K562 (cell line): Measurements from ENCODE around the gene UNC50. TPM values are rescaled to one million over a fixed set of nuclear protein-coding genes. Genes with fewer than 3 reads are reported as not detected.

Experiments
- ATAC-seq: fragments of 200-7000 bp; cut with Tn5 transposase; 3 replicates; pipeline ENCODE4 v1.9.1; 2020; ENCODE audit warnings: moderate library complexity
- BruUV-seq: library from RNA; stranded (reverse); fragments of 400-500 nt; replicated peaks from 2 replicates; lab custom pipeline; 2021; lab: Mats Ljungman, UMichigan
- CTCF ChIA-PET: fragments of 300-600 bp; formaldehyde crosslinking; extraction: SDS; loops from one replicate; lab custom pipeline; 2021; ENCODE audit warnings: low intra/inter-chr PET ratio; lab: Yijun Ruan, JAX
- POLR2A ChIA-PET: fragments of 300-600, 350-650 bp; sonication (Branson Sonifier 250); formaldehyde crosslinking; extraction: SDS; loops from one replicate; lab custom pipeline; 2021; ENCODE audit warnings: antibody characterized with exemption, inconsistent platforms; lab: Yijun Ruan, JAX
- DNase-seq, 4 experiments: peaks; one replicate each; pipeline versions ENCODE4 v3.0.0 to v3.0.0-alpha.2; 2011 to 2018; ENCODE audit warnings: low spot score in 3 of 4, mixed read lengths in 3 of 4; ENCODE audit errors: extremely low read depth in 1 of 4
- FAIRE-seq: peaks from 2 replicates; lab custom pipeline; 2011; peaks lifted over from hg19 to GRCh38; lab: Jason Lieb, UNC
- H2AFZ ChIP-seq: 2 replicates; pipeline ENCODE4 v1.6.0; 2011; ENCODE audit warnings: low read depth, low read length, control low read depth, inconsistent platforms
- H3K27ac ChIP-seq: fragments of 200-600 bp; 3 replicates; pipeline ENCODE4 v1.8.0; 2011; ENCODE audit warnings: low read depth, mild to moderate bottlenecking, control low read depth, inconsistent platforms, low read length, moderate library complexity, mixed read lengths; ENCODE audit errors: extremely low read depth
- H3K27me3 ChIP-seq, 2 experiments: fragments of 300-600 bp in 1 of 2; 2 replicates in 1 of 2; 3 replicates in 1 of 2; pipeline versions ENCODE4 v1.6.0 to v1.8.0; 2011; ENCODE audit warnings: inconsistent platforms in 2 of 2, low read length in 2 of 2, mild to moderate bottlenecking in 1 of 2, mixed read lengths in 1 of 2, moderate library complexity in 1 of 2; ENCODE audit not compliant: control insufficient read depth in 2 of 2, insufficient read depth in 2 of 2
- H3K36me3 ChIP-seq: fragments of 300-600 bp; 3 replicates; pipeline ENCODE4 v1.8.0; 2011; ENCODE audit warnings: mild to moderate bottlenecking, low read length, inconsistent platforms; ENCODE audit not compliant: control insufficient read depth, insufficient read depth
- H3K4me1 ChIP-seq, 2 experiments: fragments of 200-600 bp in 1 of 2; replicated peaks in 1 of 2; 2 replicates in 1 of 2; 3 replicates in 1 of 2; pipeline versions ENCODE4 v1.5.1 to v1.8.0; 2011; ENCODE audit warnings: inconsistent platforms in 2 of 2, low read length in 2 of 2, mild to moderate bottlenecking in 1 of 2, mixed read lengths in 1 of 2, moderate library complexity in 1 of 2; ENCODE audit not compliant: control insufficient read depth in 2 of 2, insufficient read depth in 2 of 2
- H3K4me2 ChIP-seq: 2 replicates; pipeline ENCODE4 v1.6.1; 2011; ENCODE audit warnings: low read length, control low read depth, inconsistent platforms, mixed read lengths; ENCODE audit not compliant: insufficient read depth
- H3K4me3 ChIP-seq: fragments of 200-600 bp; sonication (generic), shearing (Covaris generic); 2 replicates; pipeline ENCODE4 v1.5.1; 2016; ENCODE audit warnings: control low read depth, inconsistent platforms
- H3K79me2 ChIP-seq: fragments of 200-600 bp; 3 replicates; pipeline ENCODE4 v1.8.0; 2011; ENCODE audit warnings: low read length, inconsistent platforms; ENCODE audit not compliant: control insufficient read depth, insufficient read depth
- H3K9ac ChIP-seq, 2 experiments: 2 replicates each; pipeline versions ENCODE4 v1.6.0 to v1.6.1; 2011; ENCODE audit warnings: low read depth in 2 of 2, low read length in 2 of 2, control low read depth in 1 of 2, inconsistent platforms in 1 of 2, mild to moderate bottlenecking in 1 of 2, mixed read lengths in 1 of 2; ENCODE audit not compliant: insufficient read depth in 1 of 2
- H3K9me1 ChIP-seq: one replicate; pipeline ENCODE4 v1.6.0; 2011; ENCODE audit warnings: inconsistent platforms, mild to moderate bottlenecking, low read length, moderate library complexity; ENCODE audit not compliant: control insufficient read depth, insufficient read depth
- H3K9me3 ChIP-seq: replicated peaks from 2 replicates; pipeline ENCODE4 v1.5.1; 2011; ENCODE audit warnings: low read depth, low read length, inconsistent platforms; ENCODE audit not compliant: control insufficient read depth, insufficient read depth
- H4K20me1 ChIP-seq: replicated peaks from 2 replicates; pipeline ENCODE4 v1.6.1; 2011; ENCODE audit warnings: low read length, inconsistent platforms, mixed read lengths; ENCODE audit not compliant: control insufficient read depth, insufficient read depth
- ARHGAP35 ChIP-seq: fragments of 450-650 bp; IDR thresholded peaks from 2 replicates; pipeline ENCODE4 v1.6.1; 2018; ENCODE audit not compliant: partially characterized antibody
- CREB1 ChIP-seq, 2 experiments: sonication (generic) in 1 of 2; formaldehyde crosslinking in 1 of 2; IDR thresholded peaks; 2 replicates each; pipeline versions ENCODE4 v1.6.1 to v1.8.0; 2012 to 2022; ENCODE audit warnings: inconsistent platforms in 1 of 2, mild to moderate bottlenecking in 1 of 2, missing genetic modification reagents in 1 of 2, moderate library complexity in 1 of 2
- CSDE1 ChIP-seq, 2 experiments: fragments of 450-650 bp; IDR thresholded peaks; 2 replicates each; pipeline ENCODE4 v1.6.1; 2016; ENCODE audit warnings: mild to moderate bottlenecking in 1 of 2
- ETV1 ChIP-seq: fragments of 450-650 bp; conservative IDR thresholded peaks from 2 replicates; pipeline ENCODE4 v1.6.1; 2016; ENCODE audit warnings: missing genetic modification characterization, control low read depth, low read depth, missing compliant biosample characterization
- STAT5A ChIP-seq: IDR thresholded peaks from 2 replicates; pipeline ENCODE4 v1.6.1; 2012; ENCODE audit warnings: low read length, inconsistent platforms, borderline replicate concordance
- WGBS: fragments of 100-300 bp; shearing (Covaris generic); methylation state at CpG from one replicate; pipeline ENCODE4 v1.1.6; 2016; ENCODE audit warnings: low coverage, mixed read lengths; ENCODE audit not compliant: insufficient coverage; ENCODE audit errors: missing lambda C conversion rate; 5-methylcytosine and 5-hydroxymethylcytosine counted together
- in situ Hi-C: fragments of 300-500 bp; cut with MboI; formaldehyde crosslinking; loops from 4 replicates; pipeline ENCODE4 v1.15.0; 2018; ENCODE audit warnings: inconsistent platforms, mixed read lengths
- intact Hi-C: fragments of 100-400 bp; cut with micrococcal nuclease; formaldehyde crosslinking; loops from 2 replicates; pipeline ENCODE4 v1.14.2; 2022
- polyA plus RNA-seq, 8 experiments: library from polyadenylated mRNA; depleted of rRNA in 4 of 8; stranded (reverse) in 5 of 8; unstranded in 3 of 8; fragments of >200 nt; fragmentation: Nextera tagmentation in 2 of 8; fragmentation: Illumina TruSeq in 1 of 8; extraction: Ambion mirVana in 2 of 8; extraction: Trizol in 1 of 8; gene quantifications; 2 replicates each; pipeline versions ENCODE4 v1.2.1 to v1.2.3, GENCODE V29; 2011 to 2014; ENCODE audit warnings: inconsistent platforms in 1 of 8, missing spikeins in 1 of 8
- total RNA-seq, 7 experiments: library from RNA; depleted of rRNA in 6 of 7; stranded (reverse); fragments of >200 nt in 6 of 7; fragmentation: Illumina TruSeq in 2 of 7; extraction: Trizol in 2 of 7; gene quantifications; 2 replicates each; pipeline versions ENCODE4 v1.2.1 to v1.2.3, GENCODE V29; 2011 to 2021; ENCODE audit warnings: low replicate concordance in 1 of 7
- TF ChIP-seq, protein P1 (sequence below): fragments of 450-650 bp; formaldehyde crosslinking; conservative IDR thresholded peaks from 2 replicates; pipeline ENCODE4 v1.4.0; 2022; ENCODE audit warnings: mild to moderate bottlenecking, missing genetic modification characterization
- TF ChIP-seq, protein P2 (sequence below): sonication (generic); IDR thresholded peaks from 2 replicates; pipeline ENCODE4 v1.6.1; 2016
- TF ChIP-seq, protein P3 (sequence below), 2 experiments: fragments of 450-650 bp; formaldehyde crosslinking in 1 of 2; IDR thresholded peaks; 2 replicates each; pipeline versions ENCODE4 v1.4.0 to v1.6.1; 2014 to 2020; ENCODE audit warnings: mild to moderate bottlenecking in 2 of 2, borderline replicate concordance in 1 of 2, low read depth in 1 of 2

Gene UNC50
- total and polyA plus RNA-seq, 9 of the 15 experiments (the other 6 are each of a cell fraction or from before 2014, with no cell fraction given): 30.0 to 52.9 (median 35.9) TPM

DNA sequence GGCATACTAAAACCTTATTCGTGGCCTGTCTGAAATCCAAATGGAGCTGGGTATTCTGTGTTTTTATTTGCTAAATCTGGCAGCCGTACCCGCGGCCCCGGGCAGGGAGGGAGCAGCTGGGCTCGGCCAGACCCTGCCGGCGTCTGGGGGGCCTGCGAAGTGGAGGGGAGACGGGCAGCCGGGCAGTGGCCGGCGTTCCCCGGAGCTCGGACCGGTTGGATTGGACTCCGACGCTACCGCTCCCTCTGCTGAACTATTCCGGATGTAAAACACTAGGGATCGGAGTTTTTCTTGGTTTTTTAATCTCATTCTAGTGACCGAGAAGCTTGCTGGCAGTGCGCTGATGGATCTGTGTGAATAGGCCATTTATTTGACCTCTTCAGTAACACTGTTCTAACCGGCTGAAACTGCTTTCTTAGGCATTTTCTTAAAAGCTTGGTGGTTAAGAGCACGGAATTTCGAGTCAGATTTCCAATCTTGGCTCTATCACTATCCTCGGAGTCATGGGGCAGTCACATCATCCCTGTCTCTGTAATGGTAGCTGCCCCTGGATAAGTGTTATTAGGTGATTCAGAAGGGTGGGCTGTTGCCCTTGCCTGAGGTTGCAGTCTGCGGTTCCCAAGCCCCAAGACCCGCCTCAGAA lies 694 bp downstream of the UNC50 start:
- intact Hi-C loops: no loop called here
- Histone ChIP-seq H3K27ac (peak overlapping the region; percentile 90), H3K9me3 (no peaks in the 10 kb centered on the region), H3K36me3 (peaks cover 61% of the 10 kb centered on the region), H3K4me3 (peak overlapping the region; percentile 99), H4K20me1 (no peaks in the 10 kb centered on the region; the same call in 1 of the 2 replicates), H3K9me1 (peaks cover 5% of the 10 kb centered on the region), H3K27me3 (no peaks in the 10 kb centered on the region), H3K4me1 (peaks cover 17 to 28% of the 10 kb centered on the region in 2 experiments), H3K9ac (peak overlapping the region; percentile 94 to 99), H3K4me2 (peak overlapping the region; percentile 99), H3K79me2 (peaks cover 64% of the 10 kb centered on the region), H2AFZ (peak overlapping the region; percentile 95)
- ChIA-PET POLR2A (interaction anchor here (0.6 to 1.1 kb wide), 7 partner anchors 8 to 802 kb away, joined by 3 to 7 read pairs (median 3); no protein-coding TSS in a partner anchor), CTCF (interaction anchor here (0.5 kb wide), 1 partner anchor 228 kb away, joined by 5 read pairs; no protein-coding TSS in a partner anchor)
- BruUV-seq: TSS peak; percentile 61
- 1% methylated on average over 29 of the region's 29 CpGs for WGBS
- FAIRE-seq (no peak), ATAC-seq (peak; percentile 47), DNase-seq (peak; percentile 19 to 42 (median 36))
- in situ Hi-C loops: no loop called here
- TF ChIP-seq STAT5A (no peak), CSDE1 (IDR thresholded peaks at IDR 0.05) (no peak), CREB1 (IDR thresholded peaks at IDR 0.05) (no peak), CREB1 (CRISPR knock-in tag; IDR thresholded peaks at IDR 0.05) (no peak), ARHGAP35 (no peak), ETV1 (tag) (peak; percentile 60)
- TF ChIP-seq, protein P1, sequence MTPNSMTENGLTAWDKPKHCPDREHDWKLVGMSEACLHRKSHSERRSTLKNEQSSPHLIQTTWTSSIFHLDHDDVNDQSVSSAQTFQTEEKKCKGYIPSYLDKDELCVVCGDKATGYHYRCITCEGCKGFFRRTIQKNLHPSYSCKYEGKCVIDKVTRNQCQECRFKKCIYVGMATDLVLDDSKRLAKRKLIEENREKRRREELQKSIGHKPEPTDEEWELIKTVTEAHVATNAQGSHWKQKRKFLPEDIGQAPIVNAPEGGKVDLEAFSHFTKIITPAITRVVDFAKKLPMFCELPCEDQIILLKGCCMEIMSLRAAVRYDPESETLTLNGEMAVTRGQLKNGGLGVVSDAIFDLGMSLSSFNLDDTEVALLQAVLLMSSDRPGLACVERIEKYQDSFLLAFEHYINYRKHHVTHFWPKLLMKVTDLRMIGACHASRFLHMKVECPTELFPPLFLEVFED (CRISPR knock-in tag): no peak
- TF ChIP-seq, protein P2, sequence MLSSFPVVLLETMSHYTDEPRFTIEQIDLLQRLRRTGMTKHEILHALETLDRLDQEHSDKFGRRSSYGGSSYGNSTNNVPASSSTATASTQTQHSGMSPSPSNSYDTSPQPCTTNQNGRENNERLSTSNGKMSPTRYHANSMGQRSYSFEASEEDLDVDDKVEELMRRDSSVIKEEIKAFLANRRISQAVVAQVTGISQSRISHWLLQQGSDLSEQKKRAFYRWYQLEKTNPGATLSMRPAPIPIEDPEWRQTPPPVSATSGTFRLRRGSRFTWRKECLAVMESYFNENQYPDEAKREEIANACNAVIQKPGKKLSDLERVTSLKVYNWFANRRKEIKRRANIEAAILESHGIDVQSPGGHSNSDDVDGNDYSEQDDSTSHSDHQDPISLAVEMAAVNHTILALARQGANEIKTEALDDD: 0 out of 2 replicates have a peak, but pooled peaks have one; percentile 9
- TF ChIP-seq, protein P3, sequence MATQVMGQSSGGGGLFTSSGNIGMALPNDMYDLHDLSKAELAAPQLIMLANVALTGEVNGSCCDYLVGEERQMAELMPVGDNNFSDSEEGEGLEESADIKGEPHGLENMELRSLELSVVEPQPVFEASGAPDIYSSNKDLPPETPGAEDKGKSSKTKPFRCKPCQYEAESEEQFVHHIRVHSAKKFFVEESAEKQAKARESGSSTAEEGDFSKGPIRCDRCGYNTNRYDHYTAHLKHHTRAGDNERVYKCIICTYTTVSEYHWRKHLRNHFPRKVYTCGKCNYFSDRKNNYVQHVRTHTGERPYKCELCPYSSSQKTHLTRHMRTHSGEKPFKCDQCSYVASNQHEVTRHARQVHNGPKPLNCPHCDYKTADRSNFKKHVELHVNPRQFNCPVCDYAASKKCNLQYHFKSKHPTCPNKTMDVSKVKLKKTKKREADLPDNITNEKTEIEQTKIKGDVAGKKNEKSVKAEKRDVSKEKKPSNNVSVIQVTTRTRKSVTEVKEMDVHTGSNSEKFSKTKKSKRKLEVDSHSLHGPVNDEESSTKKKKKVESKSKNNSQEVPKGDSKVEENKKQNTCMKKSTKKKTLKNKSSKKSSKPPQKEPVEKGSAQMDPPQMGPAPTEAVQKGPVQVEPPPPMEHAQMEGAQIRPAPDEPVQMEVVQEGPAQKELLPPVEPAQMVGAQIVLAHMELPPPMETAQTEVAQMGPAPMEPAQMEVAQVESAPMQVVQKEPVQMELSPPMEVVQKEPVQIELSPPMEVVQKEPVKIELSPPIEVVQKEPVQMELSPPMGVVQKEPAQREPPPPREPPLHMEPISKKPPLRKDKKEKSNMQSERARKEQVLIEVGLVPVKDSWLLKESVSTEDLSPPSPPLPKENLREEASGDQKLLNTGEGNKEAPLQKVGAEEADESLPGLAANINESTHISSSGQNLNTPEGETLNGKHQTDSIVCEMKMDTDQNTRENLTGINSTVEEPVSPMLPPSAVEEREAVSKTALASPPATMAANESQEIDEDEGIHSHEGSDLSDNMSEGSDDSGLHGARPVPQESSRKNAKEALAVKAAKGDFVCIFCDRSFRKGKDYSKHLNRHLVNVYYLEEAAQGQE (IDR thresholded peaks at IDR 0.05; ENCODE audit: borderline replicate concordance): peak; percentile 59; the same call in 1 of the 2 replicates
- TF ChIP-seq, protein P3 (CRISPR knock-in tag; IDR thresholded peaks at IDR 0.05; ENCODE audit: low read depth): no peak
